ENCODE measurements around the gene COG5. TPM values are rescaled to one million over a fixed set of nuclear protein-coding genes. Genes with fewer than 3 reads are reported as not detected.

COG5 gene
- total RNA-seq, 1 experiment from 2014 or later = 20.2 TPM

DNA sequence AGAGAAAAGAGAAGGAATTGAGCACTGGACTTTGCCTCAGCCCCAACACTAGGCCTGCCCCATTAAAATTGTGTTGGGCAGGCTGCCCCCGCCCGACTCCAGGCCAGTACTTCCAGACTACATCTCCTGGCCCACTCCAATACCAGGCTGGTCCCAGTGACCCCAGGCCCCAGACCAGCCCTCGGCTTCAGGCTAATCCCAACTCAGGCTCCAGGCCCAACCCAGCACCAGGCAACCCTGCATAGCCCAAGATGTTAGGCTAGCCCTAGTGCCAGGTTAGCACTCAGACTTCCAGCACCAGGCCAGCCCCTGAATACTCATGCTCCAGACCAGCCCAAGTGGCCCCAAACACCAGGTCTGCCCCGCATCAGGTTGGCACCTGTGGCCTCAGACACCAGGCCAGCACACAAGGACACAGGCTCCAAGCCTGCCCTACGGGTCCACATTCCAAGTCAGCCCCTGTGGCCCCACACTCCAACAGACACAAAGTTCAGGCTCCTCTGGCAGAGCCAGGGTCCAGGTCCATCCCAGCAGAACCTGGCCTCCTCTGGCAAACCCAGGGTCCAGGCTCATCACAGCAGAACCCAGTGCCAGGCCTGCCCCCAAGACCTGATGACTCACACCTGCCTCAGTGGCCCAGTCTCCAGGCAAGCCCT, 20.3 kb downstream of the COG5 start:
- Histone ChIP-seq H3K9ac (ENCODE audit: extremely low read depth, insufficient read length, low read length) (no peak overlapping the region), H2BK5ac (ENCODE audit: insufficient read length, low read length) (no peak overlapping the region), H4K20me1 (ENCODE audit: control insufficient read depth, insufficient read depth, insufficient read length) (no peaks in the 10 kb centered on the region), H3K79me1 (ENCODE audit: insufficient read depth, low read depth, low read length, poor library complexity, severe bottlenecking) (peaks cover 9% of the 10 kb centered on the region), H3K4ac (ENCODE audit: low read depth, low read length) (no peak overlapping the region), H2BK20ac (ENCODE audit: low read depth, low read length, poor library complexity, severe bottlenecking) (no peak overlapping the region), H2BK12ac (ENCODE audit: insufficient read length, low read depth, low read length) (no peak overlapping the region), H2BK120ac (ENCODE audit: low read depth, low read length, poor library complexity, severe bottlenecking) (no peak overlapping the region), H3K27ac (ENCODE audit: insufficient read length, low read depth, low read length) (no peak overlapping the region), H4K8ac (replicated peaks; ENCODE audit: insufficient read length, low read depth, low read length) (no peak overlapping the region), H4K91ac (ENCODE audit: insufficient read length, low read depth, low read length) (no peak overlapping the region), H3T11ph (ENCODE audit: low read length) (no peak overlapping the region), H2AFZ (ENCODE audit: low read length) (no peak overlapping the region), H3K56ac (ENCODE audit: insufficient read length, low read depth, low read length) (no peak overlapping the region), H2AK5ac (ENCODE audit: insufficient read length, low read length) (no peak overlapping the region), H3K18ac (ENCODE audit: insufficient read length, low read depth, low read length) (no peak overlapping the region), H3K23ac (ENCODE audit: insufficient read length, low read depth, low read length) (no peak overlapping the region), H3K4me2 (ENCODE audit: insufficient read depth, insufficient read length, low read length) (no peak overlapping the region), H3K14ac (ENCODE audit: insufficient read depth, low read length) (no peak overlapping the region; the same call in 1 of the 2 replicates), H3K23me2 (ENCODE audit: insufficient read length, low read depth, low read length, poor library complexity, severe bottlenecking) (no peaks in the 10 kb centered on the region), H2BK15ac (ENCODE audit: low read depth, low read length) (no peak overlapping the region), H3K79me2 (ENCODE audit: insufficient read depth, low read length) (no peaks in the 10 kb centered on the region), H4K5ac (ENCODE audit: insufficient read length, low read depth, low read length) (no peak overlapping the region), H3K4me1 (ENCODE audit: insufficient read depth, low read length) (no peaks in the 10 kb centered on the region), H3K9me3 (ENCODE audit: control insufficient read depth, low read depth, low read length) (no peaks in the 10 kb centered on the region), H3K27me3 (ENCODE audit: insufficient read depth, low read length) (no peaks in the 10 kb centered on the region)
- H3K27me3 Mint-ChIP-seq (ENCODE audit: low read depth) = no peaks in the 10 kb centered on the region
- TF ChIP-seq, protein P1, sequence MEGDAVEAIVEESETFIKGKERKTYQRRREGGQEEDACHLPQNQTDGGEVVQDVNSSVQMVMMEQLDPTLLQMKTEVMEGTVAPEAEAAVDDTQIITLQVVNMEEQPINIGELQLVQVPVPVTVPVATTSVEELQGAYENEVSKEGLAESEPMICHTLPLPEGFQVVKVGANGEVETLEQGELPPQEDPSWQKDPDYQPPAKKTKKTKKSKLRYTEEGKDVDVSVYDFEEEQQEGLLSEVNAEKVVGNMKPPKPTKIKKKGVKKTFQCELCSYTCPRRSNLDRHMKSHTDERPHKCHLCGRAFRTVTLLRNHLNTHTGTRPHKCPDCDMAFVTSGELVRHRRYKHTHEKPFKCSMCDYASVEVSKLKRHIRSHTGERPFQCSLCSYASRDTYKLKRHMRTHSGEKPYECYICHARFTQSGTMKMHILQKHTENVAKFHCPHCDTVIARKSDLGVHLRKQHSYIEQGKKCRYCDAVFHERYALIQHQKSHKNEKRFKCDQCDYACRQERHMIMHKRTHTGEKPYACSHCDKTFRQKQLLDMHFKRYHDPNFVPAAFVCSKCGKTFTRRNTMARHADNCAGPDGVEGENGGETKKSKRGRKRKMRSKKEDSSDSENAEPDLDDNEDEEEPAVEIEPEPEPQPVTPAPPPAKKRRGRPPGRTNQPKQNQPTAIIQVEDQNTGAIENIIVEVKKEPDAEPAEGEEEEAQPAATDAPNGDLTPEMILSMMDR (conservative IDR thresholded peaks at IDR 0.05) = no peak
- H3K4me1 Mint-ChIP-seq = peaks cover under 1% of the 10 kb centered on the region in 2 experiments; a peak in 3 of 4 replicates
- H3K4me3 Mint-ChIP-seq = no peak overlapping the region
- no peak for DNase-seq
- H3K36me3 Mint-ChIP-seq (ENCODE audit: insufficient read depth in 1 of 3, low read depth in 3 of 3) = peaks cover 34 to 42% (median 37%) of the 10 kb centered on the region in 3 experiments
- no CpG with 5 or more reads among the region's 5 CpGs for WGBS (ENCODE audit: extremely low coverage, insufficient read length, low lambda C conversion rate)
- H3K27ac Mint-ChIP-seq = peak overlapping the region in 2 of 3 experiments; percentile 42 to 55; a peak in 4 of 7 replicates
- peaks cover 9 to 14% of the 10 kb centered on the region in 2 experiments; a peak in 4 of 5 replicates for H3K9me3 Mint-ChIP-seq

Measured in H9 (cell line).